ES-I3 (cell line): ENCODE results near the gene TATDN2.

ENCODE experiments used
- H3K36me3 ChIP-seq: 2 replicates; pipeline ENCODE4 v1.6.1; 2013; ENCODE audit warnings: mild to moderate bottlenecking, low read length, control low read depth, moderate library complexity; ENCODE audit not compliant: insufficient read depth
- H3K4me1 ChIP-seq: 2 replicates; pipeline ENCODE4 v1.6.1; 2013; ENCODE audit warnings: mild to moderate bottlenecking, control low read depth, low read length; ENCODE audit not compliant: insufficient read depth
- H3K9ac ChIP-seq: 2 replicates; pipeline ENCODE4 v1.6.1; 2013; ENCODE audit warnings: low read depth, mild to moderate bottlenecking, low read length, moderate library complexity
- H3K9me3 ChIP-seq: 2 replicates; pipeline ENCODE4 v1.6.1; 2013; ENCODE audit warnings: mild to moderate bottlenecking, low read length, moderate library complexity; ENCODE audit not compliant: control insufficient read depth, insufficient read depth

TATDN2 gene

DNA sequence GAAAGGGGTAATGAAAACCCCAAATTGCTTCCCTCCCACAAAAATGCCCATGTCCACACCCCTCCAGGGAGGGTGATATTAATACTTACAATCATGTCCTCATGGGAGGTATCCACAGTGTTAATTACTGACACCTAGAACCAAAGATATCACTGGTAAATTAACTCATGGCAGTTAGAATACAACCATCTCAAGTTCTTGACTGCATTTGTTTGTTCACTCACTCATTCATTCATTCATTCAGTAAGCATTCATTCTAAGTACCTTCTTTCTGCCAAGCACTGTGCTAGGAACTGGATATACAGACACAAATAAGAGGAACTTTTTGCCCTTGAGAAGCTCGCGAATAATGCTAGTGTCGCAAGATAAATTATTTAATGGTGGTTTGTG lies 69.7 kb downstream of the TATDN2 start:
- Histone ChIP-seq H3K9me3 (no peaks in the 10 kb centered on the region), H3K36me3 (peaks cover 36% of the 10 kb centered on the region), H3K4me1 (no peaks in the 10 kb centered on the region), H3K9ac (no peak overlapping the region)

DNA sequence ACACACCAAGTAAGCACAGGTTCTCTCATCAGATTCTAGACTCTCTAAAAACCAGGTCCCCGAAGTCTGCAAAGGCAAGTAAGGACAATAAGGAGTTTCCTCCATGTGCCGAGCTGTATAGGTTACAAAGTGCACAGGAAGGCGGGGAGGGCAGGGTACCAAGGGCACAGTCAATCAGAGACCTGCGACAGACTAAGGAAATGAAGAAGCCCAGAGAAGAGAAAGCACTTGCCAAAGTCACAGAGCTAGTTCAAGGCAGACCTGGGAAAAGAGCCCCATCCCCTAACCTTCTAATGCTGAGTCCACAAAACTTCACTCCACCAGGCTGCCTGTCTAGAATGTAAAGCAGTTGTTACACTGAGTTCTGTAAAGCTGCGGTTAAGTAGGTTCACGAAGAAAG lies 71.0 kb downstream of the TATDN2 start:
- Histone ChIP-seq H3K9me3 (no peaks in the 10 kb centered on the region), H3K4me1 (no peaks in the 10 kb centered on the region), H3K9ac (no peak overlapping the region), H3K36me3 (peaks cover 29% of the 10 kb centered on the region)

DNA sequence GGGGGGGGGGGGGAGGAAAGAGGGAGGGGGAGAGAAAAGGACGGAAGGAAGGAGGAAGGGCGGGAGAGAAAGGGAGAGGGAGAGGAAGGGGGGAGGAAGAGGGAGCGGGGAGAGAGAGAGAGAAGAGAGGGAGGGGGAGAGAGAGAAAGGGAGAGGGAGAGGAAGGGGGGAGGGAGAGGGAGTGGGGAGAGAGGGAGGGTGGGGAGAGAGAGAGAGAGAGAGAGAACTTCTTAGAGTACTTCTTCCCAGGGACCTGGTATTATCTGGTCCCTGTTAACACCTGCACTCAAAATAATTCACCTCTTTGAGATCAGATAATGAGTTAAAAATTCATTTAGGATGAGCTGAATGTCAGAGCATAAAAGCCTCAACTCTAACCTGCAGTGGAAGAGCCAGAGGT lies 71.5 kb downstream of the TATDN2 start:
- peaks cover 24% of the 10 kb centered on the region for H3K36me3 ChIP-seq
- peak overlapping the region; percentile 92 for H3K9ac ChIP-seq
- H3K4me1 ChIP-seq: no peaks in the 10 kb centered on the region
- H3K9me3 ChIP-seq: no peaks in the 10 kb centered on the region

DNA sequence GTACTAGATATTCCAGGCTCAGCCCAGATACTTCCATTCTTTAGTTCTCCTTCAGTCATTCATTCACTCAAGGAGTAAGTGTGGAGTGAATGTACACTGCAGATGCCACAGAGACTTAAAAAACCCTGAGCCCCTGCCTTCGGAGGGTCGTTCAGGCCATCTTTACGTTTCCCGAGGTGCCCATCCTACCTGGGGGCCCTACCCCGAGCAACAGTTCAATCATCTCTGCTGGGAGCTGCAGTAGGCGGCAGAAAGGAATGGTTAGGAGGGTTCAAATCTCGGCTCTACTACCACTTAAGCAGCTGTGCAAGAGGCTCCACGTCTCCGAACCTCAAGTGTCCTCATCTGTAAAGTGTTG lies 72.0 kb downstream of the TATDN2 start:
- peaks cover 23% of the 10 kb centered on the region for H3K36me3 ChIP-seq
- H3K9me3 ChIP-seq: no peaks in the 10 kb centered on the region
- H3K4me1 ChIP-seq: no peaks in the 10 kb centered on the region
- peak overlapping the region; percentile 92 for H3K9ac ChIP-seq

DNA sequence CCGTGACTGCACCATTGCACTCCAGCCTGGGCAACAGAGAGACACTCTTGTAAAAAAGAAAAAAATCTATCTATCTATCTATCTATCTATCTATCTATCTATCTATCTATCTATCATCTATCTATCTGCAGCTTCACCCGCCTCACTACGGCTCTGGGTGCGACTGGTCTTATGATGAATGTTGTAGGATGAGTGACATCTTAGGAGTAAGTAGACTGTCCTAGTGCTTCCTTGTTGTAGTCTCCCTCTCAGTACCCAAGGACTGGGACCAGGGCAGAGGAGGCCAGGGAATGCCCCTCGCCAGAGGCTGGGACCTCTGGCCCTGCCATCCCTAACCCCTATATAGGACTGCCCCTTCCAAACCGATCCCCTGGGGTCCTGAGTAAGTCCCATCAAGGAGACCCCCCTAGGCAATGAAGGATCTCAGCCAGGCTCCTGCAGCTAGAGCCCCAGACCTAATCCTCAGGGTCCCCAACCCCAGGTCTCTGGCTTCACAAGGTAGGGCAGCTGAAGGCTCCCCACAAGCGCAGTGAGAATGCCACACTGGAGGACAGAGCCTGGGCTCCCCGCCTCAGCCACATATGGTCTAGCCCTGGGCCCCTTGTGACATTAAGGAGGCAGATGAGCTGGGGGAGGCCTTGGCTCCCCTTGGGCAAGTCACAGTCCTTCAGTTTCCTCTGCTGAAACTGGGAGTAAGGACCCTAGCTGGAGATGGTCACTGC lies 73.5 kb downstream of the TATDN2 start:
- Histone ChIP-seq H3K9me3 (no peaks in the 10 kb centered on the region), H3K4me1 (no peaks in the 10 kb centered on the region), H3K9ac (no peak overlapping the region; the same call in 1 of the 2 replicates), H3K36me3 (peaks cover 16% of the 10 kb centered on the region)

DNA sequence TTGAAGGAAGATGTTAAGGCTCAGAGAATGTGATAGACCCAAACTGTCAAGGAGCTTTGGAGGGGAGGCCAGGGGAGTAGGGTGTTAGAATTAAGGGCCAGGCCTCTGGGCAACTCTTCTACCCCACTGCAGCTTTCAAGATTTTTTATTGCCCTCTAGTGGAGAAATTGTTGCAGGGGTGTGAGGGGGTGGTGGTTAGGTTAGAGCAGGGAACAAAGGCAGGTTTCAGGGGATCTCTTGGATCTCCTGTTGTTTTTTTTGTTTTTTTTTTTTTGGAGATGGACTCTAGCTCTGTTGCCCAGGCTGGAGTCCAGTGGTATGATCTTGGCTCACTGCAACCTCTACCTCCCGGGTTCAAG lies 74.1 kb downstream of the TATDN2 start:
- Histone ChIP-seq H3K36me3 (peaks cover 16% of the 10 kb centered on the region), H3K9ac (no peak overlapping the region)

DNA sequence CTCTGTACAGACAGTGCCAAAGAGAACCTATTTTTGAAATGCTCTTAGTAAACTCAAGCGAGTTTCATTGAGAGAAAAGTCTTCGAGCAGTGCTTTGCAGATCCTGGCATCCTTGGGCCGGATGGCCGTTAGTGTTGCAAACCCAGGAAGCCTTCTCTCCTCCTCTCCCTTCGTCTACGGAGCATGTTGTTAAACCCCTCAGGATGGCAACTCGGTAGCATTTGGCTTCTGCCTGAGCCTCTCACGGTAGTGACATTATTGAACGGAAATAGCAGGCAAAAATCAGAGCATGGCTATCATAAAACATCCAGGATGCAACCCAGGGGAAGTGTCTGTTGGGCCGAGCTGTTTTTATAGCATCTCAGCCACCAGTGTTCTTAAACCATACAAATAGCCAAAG lies 79.3 kb downstream of the TATDN2 start:
- no peaks in the 10 kb centered on the region for H3K36me3 ChIP-seq

More for the DNA sequence above, 74.1 kb downstream of the TATDN2 start:
- Histone ChIP-seq H3K9me3 (no peaks in the 10 kb centered on the region), H3K4me1 (no peaks in the 10 kb centered on the region)

DNA sequence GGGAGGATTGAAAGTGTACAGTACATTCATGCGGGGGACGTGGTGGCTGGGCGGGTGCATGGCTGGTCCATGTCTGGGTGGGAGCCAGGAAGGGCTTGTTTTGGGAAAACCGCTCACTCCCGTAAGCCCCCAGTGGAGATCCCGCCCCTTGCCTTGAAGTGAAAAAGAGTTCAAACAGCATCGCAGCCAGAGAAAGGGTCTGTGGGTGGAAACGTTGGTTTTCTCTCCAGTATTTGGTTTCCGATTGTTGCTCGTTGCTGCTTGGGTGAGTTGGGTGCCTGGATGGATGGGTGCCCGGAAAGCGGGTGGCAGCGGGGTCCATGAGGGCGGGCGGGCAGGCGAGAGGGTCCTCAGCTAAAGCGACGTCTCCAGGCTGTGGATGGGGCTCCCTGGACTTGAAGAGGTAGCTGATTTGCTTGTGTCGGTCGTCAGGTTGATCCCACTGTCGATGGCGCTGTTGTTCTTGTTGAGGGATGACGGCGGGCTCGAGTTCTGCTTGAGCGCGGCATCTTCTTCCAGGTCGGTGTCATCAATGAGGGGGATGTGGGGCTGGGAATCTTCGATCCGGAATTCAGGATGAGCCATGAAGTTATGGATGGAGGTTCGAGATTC lies 80.3 kb downstream of the TATDN2 start:
- Histone ChIP-seq H3K4me1 (no peaks in the 10 kb centered on the region), H3K9me3 (no peaks in the 10 kb centered on the region), H3K9ac (no peak overlapping the region), H3K36me3 (no peaks in the 10 kb centered on the region)

More for the DNA sequence above, 79.3 kb downstream of the TATDN2 start:
- H3K9me3 ChIP-seq: no peaks in the 10 kb centered on the region
- no peaks in the 10 kb centered on the region for H3K4me1 ChIP-seq
- no peak overlapping the region for H3K9ac ChIP-seq

DNA sequence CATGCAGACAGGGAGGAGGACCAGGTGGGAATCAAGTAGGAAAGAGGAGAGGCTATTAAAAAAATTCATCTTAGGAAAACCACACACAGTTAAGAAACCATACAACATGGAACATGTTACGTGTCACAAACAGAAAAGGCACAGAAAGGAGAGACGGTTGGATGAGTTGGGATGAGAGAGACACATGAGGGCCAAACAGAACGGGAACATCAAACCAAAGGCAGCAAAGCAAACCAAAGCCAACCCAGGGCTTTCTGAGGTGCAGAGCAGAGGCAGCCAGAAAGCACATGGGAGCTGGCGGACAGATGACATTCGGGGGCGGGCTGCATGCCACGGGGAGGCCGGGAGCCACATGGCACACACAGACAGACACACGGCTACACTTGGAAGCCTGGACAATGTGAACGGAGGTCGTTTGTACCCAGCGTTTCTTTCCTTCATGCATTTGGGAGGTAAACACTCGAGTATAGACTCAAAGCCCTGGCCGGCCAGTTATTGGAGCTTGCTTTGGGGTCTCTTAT lies 81.3 kb downstream of the TATDN2 start:
- no peaks in the 10 kb centered on the region for H3K4me1 ChIP-seq
- no peaks in the 10 kb centered on the region for H3K9me3 ChIP-seq
- H3K9ac ChIP-seq: no peak overlapping the region
- H3K36me3 ChIP-seq: no peaks in the 10 kb centered on the region

DNA sequence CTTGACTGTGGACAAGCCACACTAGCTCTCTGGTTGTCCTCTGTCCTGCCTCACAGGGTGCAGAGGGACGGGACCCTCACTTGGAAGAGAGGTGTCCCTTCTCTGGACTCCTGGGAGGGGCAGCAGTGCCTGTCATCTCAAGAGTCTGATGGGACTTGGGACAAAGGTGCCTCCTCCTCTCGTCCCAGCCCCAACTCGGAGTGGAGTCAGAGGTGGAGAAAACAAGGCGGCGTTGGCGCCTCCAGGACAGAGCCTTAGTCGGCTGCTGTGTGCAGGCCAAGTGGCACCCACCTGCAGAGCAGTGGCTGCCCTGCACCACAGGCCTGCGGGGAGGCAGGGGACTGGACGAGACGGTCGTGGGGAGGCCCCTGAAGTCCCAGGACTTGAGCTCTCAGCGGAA lies 82.1 kb downstream of the TATDN2 start:
- H3K4me1 ChIP-seq: no peaks in the 10 kb centered on the region
- H3K9me3 ChIP-seq: no peaks in the 10 kb centered on the region
- no peak overlapping the region for H3K9ac ChIP-seq
- no peaks in the 10 kb centered on the region for H3K36me3 ChIP-seq
